Mucosa of descending colon (tissue), 3 donors: Measurements from ENCODE around the gene STOML2. TPM values are rescaled to one million over a fixed set of nuclear protein-coding genes. Genes with fewer than 3 reads are reported as not detected.

Experiments used
- ATAC-seq: fragments of 200-7000 bp; cut with Tn5 transposase; one replicate; pipeline ENCODE4 v1.9.1; 2020; ENCODE audit warnings: mild to moderate bottlenecking, moderate library complexity
- DNase-seq, 3 donors: peaks; one replicate each; pipeline ENCODE4 v3.0.0-alpha.2; 2020
- H3K36me3 ChIP-seq: fragments of 200-600 bp; one replicate; pipeline ENCODE4 v1.8.0; 2021; ENCODE audit warnings: low read depth, mild to moderate bottlenecking
- H3K4me1 ChIP-seq: fragments of 200-600 bp; one replicate; pipeline ENCODE4 v1.8.0; 2021; ENCODE audit warnings: low read depth, mild to moderate bottlenecking
- H3K4me3 ChIP-seq: fragments of 200-600 bp; one replicate; pipeline ENCODE4 v1.8.0; 2021; ENCODE audit warnings: mild to moderate bottlenecking
- H3K9me3 ChIP-seq: fragments of 200-600 bp; one replicate; pipeline ENCODE4 v1.8.0; 2021; ENCODE audit warnings: mild to moderate bottlenecking
- intact Hi-C, 2 donors: fragments of 100-400 bp; cut with DNase I in 1 of 2; cut with micrococcal nuclease in 1 of 2; formaldehyde crosslinking; loops; one replicate each; pipeline versions ENCODE4 v1.11.0 to v1.11.1; 2022; cut with DNase I, micrococcal nuclease
- total RNA-seq, 3 donors: library from RNA; stranded (reverse); fragmentation: NEBNext Ultra II Directional in 2 of 3; extraction: Animal tissue kit (Norgen Biotek cat#: 25700) in 2 of 3; gene quantifications; one replicate each; pipeline versions ENCODE4 v1.2.1 to v1.2.4, GENCODE V29; 2021 to 2023
- TF ChIP-seq, protein P1 (sequence below): fragments of 200-600 bp; IDR thresholded peaks from one replicate; pipeline ENCODE4 v1.8.0; 2022; ENCODE audit warnings: antibody characterized with exemption, mild to moderate bottlenecking
- donor health status: DM: no; HTN: no; CAD: no; lungs with moderate emphysema.
- donor health status: DM: no; HTN: no; CAD: no.
- donor health status: DM: no; HTN: yes; CAD: no.

Gene STOML2
- total RNA-seq, 3 donors from 2014 or later: 96.3 to 109 (median 100) TPM

- intact Hi-C loops: loop anchor here (5.0 to 10.0 kb wide), 2 partner anchors 142 to 360 kb away; no protein-coding TSS in a partner anchor
- ATAC-seq: peak; percentile 27
- DNase-seq: peak; percentile 77 to 87 (median 78)
Measured at GRCh38 chr9:35114840-35115628, 12.1 kb upstream of the STOML2 start.

GRCh38 chr9:35114113-35114839, 11.3 kb upstream of the STOML2 start:
- Histone ChIP-seq H3K4me3 (no peak overlapping the region), H3K9me3 (no peaks in the 10 kb centered on the region), H3K36me3 (no peaks in the 10 kb centered on the region), H3K4me1 (peaks cover 38% of the 10 kb centered on the region)
- TF ChIP-seq, protein P1, sequence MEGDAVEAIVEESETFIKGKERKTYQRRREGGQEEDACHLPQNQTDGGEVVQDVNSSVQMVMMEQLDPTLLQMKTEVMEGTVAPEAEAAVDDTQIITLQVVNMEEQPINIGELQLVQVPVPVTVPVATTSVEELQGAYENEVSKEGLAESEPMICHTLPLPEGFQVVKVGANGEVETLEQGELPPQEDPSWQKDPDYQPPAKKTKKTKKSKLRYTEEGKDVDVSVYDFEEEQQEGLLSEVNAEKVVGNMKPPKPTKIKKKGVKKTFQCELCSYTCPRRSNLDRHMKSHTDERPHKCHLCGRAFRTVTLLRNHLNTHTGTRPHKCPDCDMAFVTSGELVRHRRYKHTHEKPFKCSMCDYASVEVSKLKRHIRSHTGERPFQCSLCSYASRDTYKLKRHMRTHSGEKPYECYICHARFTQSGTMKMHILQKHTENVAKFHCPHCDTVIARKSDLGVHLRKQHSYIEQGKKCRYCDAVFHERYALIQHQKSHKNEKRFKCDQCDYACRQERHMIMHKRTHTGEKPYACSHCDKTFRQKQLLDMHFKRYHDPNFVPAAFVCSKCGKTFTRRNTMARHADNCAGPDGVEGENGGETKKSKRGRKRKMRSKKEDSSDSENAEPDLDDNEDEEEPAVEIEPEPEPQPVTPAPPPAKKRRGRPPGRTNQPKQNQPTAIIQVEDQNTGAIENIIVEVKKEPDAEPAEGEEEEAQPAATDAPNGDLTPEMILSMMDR: no peak
- intact Hi-C loops: loop anchor here in 1 of 2 donors (10.0 kb wide), 1 partner anchor 361 kb away; no protein-coding TSS in a partner anchor
- ATAC-seq: peak; percentile 40
- peak; percentile 82 to 91 (median 84) for DNase-seq

More at GRCh38 chr9:35114840-35115628, 12.1 kb upstream of the STOML2 start:
- TF ChIP-seq, protein P1: no peak
- Histone ChIP-seq H3K4me1 (peaks cover 37% of the 10 kb centered on the region), H3K36me3 (no peaks in the 10 kb centered on the region), H3K4me3 (peak overlapping the region; percentile 24), H3K9me3 (no peaks in the 10 kb centered on the region)

DNA sequence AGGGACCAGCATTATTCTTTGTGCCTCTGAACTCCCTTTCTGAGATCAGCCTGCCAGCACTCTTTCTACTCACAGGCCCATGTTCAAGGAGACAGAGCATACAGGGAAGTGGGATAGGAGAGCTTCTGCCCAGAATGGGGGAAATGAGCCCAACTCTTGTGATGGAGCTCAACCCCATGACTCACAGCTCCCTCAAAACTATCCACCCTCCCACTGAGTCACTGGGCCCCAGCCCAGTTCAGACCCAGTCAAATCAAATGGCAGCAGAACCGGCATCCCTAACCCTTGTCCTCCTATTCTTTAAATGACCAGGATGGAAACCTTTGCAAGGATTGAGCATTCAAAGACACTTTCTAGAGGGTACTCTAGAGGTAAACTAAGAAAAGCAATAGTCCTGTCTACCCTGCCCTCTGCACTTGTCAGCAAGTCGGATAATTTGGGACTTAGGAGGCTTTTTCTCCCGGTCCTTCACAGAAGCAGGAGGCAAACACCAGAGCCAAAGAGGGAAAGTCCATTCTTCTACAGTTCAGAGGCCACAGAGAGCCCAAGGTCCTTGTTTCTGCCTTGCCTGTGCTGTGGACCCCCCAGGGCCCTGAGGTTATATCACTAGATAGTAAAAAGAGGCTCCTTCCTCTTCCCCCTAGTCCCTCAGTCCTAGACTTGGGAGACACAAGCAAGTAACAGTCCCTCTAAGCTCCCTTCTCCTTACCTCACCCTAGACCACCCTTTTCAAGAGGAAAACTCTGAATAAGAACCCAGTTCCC, 9.5 kb upstream of the STOML2 start:
- no peak overlapping the region for H3K4me3 ChIP-seq
- no peak for ATAC-seq
- intact Hi-C loops: loop anchor here in 1 of 2 donors (10.0 kb wide), 1 partner anchor 362 kb away; no protein-coding TSS in a partner anchor

DNA sequence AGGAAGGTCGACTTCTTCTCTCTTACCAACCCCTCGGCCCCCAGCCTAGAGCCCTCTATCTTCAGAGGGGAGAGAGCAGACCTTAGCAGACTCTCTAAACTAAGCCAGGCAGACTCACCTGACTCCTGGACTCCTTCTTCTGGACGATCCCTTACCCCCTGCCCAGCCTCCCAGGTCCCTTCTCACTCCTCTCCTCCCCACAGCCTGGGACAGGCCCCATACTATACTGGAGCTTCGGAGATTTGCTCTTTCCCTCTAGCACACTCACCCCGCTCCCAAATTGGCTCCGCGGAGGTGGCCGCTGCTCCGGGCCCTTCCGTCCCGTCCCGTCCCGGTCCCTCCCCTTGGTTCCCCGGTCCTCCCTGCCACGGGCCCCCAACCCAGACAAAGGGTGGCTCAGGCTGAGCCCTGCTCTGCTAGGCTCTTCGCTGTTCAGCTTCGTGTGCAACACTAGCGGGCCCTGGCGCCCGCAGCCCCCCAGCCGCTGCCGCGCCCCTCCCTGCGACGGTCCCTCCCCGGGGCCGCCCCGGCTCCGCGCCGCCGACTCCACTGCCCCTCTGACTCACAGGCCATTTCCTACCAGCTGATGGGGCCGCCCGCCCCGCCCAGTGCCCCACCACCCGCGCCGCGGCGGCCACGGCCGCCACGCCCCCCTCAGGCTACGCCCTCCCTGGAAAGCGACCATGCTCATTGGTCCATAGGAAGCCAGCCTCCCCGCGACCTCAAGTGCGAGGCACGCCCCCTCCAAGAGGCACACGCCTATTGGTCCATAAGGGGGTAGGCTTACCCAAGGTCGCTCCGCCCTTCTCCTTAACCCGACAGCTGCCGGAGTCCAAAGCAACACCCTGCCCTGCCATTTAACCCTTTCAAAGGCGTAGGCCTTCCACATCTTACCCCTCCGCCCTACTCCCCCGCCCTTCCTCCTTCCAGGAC, 8.3 kb upstream of the STOML2 start:
- intact Hi-C loops: loop anchor here in 1 of 2 donors (10.0 kb wide), 1 partner anchor 364 kb away; no protein-coding TSS in a partner anchor
- DNase-seq (peak; percentile 98 to 99 (median 98)), ATAC-seq (peak; percentile 76)
- H3K36me3 ChIP-seq: no peaks in the 10 kb centered on the region
- no peaks in the 10 kb centered on the region for H3K9me3 ChIP-seq
- peak overlapping the region; percentile 36 for H3K4me3 ChIP-seq
- TF ChIP-seq, protein P1: no peak
- H3K4me1 ChIP-seq: peaks cover 32% of the 10 kb centered on the region

More for the DNA sequence above, 9.5 kb upstream of the STOML2 start:
- H3K9me3 ChIP-seq: no peaks in the 10 kb centered on the region
- H3K4me1 ChIP-seq: peaks cover 38% of the 10 kb centered on the region
- H3K36me3 ChIP-seq: no peaks in the 10 kb centered on the region
- DNase-seq: peak in 1 of 3 donors; percentile 62
- TF ChIP-seq, protein P1: no peak
